H1 (cell line): ENCODE data around the gene C16orf89. TPM values are rescaled to one million over a fixed set of nuclear protein-coding genes. Genes with fewer than 3 reads are reported as not detected.
A peak's percentile ranks its signal among the peaks of the same experiment; 100 is the strongest.

ENCODE experiments used
- CTCF ChIA-PET: fragments of 300-600 bp; sonication (Branson Sonifier 250); formaldehyde crosslinking; loops from one replicate; lab custom pipeline; 2021; ENCODE audit not compliant: partially characterized antibody; lab: Charles Lee
- POLR2A ChIA-PET: fragments of 300-600 bp; sonication (Branson Sonifier 250); formaldehyde crosslinking; loops from one replicate; lab custom pipeline; 2021; ENCODE audit warnings: inconsistent platforms; ENCODE audit not compliant: partially characterized antibody; lab: Charles Lee
- DNase-seq, 2 experiments: peaks; one replicate each; pipeline versions ENCODE4 v3.0.0 to v3.0.0-alpha.2; 2010 to 2022; ENCODE audit warnings: low spot score in 2 of 2, low read depth in 1 of 2, mixed read lengths in 1 of 2
- FAIRE-seq: peaks from 2 replicates; lab custom pipeline; 2011; peaks lifted over from hg19 to GRCh38; lab: Jason Lieb, UNC
- H2AFZ ChIP-seq: 2 replicates; pipeline ENCODE4 v1.8.1; 2012; ENCODE audit warnings: low read length, inconsistent platforms
- H2AK5ac ChIP-seq: 2 replicates; pipeline ENCODE4 v1.6.1; 2013; ENCODE audit warnings: low read depth, low read length
- H2BK120ac ChIP-seq: replicated peaks from 2 replicates; pipeline ENCODE3; 2013; ENCODE audit warnings: low read depth, low read length, inconsistent platforms
- H2BK12ac ChIP-seq: 2 replicates; pipeline ENCODE4 v1.6.1; 2013; ENCODE audit warnings: low read depth, low read length
- H2BK15ac ChIP-seq: 2 replicates; pipeline ENCODE4 v1.6.1; 2013; ENCODE audit warnings: low read length
- H2BK20ac ChIP-seq: 2 replicates; pipeline ENCODE4 v1.6.1; 2013; ENCODE audit warnings: low read length
- H2BK5ac ChIP-seq: 2 replicates; pipeline ENCODE4 v1.6.1; 2013; ENCODE audit warnings: low read depth, low read length
- H3K14ac ChIP-seq: 2 replicates; pipeline ENCODE4 v1.6.1; 2013; ENCODE audit warnings: inconsistent platforms; ENCODE audit not compliant: insufficient read length
- H3K18ac ChIP-seq: 2 replicates; pipeline ENCODE4 v1.6.1; 2013; ENCODE audit warnings: low read length; ENCODE audit errors: extremely low read depth
- H3K23ac ChIP-seq: 2 replicates; pipeline ENCODE4 v1.6.1; 2013; ENCODE audit warnings: inconsistent platforms; ENCODE audit not compliant: insufficient read length
- H3K23me2 ChIP-seq: 2 replicates; pipeline ENCODE4 v1.6.1; 2013; ENCODE audit warnings: low read depth, low read length
- H3K27ac ChIP-seq: 2 replicates; pipeline ENCODE4 v1.6.1; 2011; ENCODE audit warnings: low read depth, low read length, inconsistent platforms
- H3K27me3 ChIP-seq, 4 experiments: replicated peaks in 1 of 4; 1 replicate in 1 of 4; 2 replicates in 3 of 4; pipeline versions ENCODE4 v1.6.1 to v1.8.1; 2011 to 2013; ENCODE audit warnings: low read length in 3 of 4, mild to moderate bottlenecking in 3 of 4, inconsistent platforms in 2 of 4, mixed read lengths in 2 of 4, moderate library complexity in 1 of 4; ENCODE audit not compliant: control insufficient read depth in 3 of 4, insufficient read depth in 3 of 4; ENCODE audit errors: extremely low read depth in 1 of 4
- H3K36me3 ChIP-seq, 4 experiments: 2 replicates each; pipeline versions ENCODE4 v1.6.1 to v1.8.1; 2011 to 2013; ENCODE audit warnings: mild to moderate bottlenecking in 4 of 4, low read length in 3 of 4, moderate library complexity in 2 of 4, control low read depth in 1 of 4, inconsistent platforms in 1 of 4; ENCODE audit not compliant: insufficient read depth in 4 of 4, control insufficient read depth in 2 of 4
- H3K4ac ChIP-seq: replicated peaks from 2 replicates; pipeline ENCODE3; 2013; ENCODE audit warnings: low read length, low read depth, mixed read lengths, inconsistent platforms; ENCODE audit not compliant: insufficient read length
- H3K4me1 ChIP-seq, 4 experiments: replicated peaks in 1 of 4; 1 replicate in 1 of 4; 2 replicates in 3 of 4; pipeline versions ENCODE4 v1.6.1 to v1.8.1; 2011 to 2013; ENCODE audit warnings: low read length in 3 of 4, inconsistent platforms in 2 of 4, mixed read lengths in 1 of 4; ENCODE audit not compliant: insufficient read depth in 4 of 4, control insufficient read depth in 3 of 4
- H3K4me2 ChIP-seq, 2 experiments: 2 replicates each; pipeline versions ENCODE4 v1.6.1 to v1.8.1; 2011 to 2013; ENCODE audit warnings: low read depth in 2 of 2, low read length in 2 of 2, control low read depth in 1 of 2, inconsistent platforms in 1 of 2, mild to moderate bottlenecking in 1 of 2; ENCODE audit not compliant: insufficient read depth in 1 of 2
- H3K4me3 ChIP-seq, 4 experiments: fragments of 200-600, 300-600 bp in 1 of 4; sonication (generic), shearing (Covaris generic), sonication (Bioruptor Twin) in 1 of 4; 2 replicates each; pipeline versions ENCODE4 v1.5.1 to v1.8.1; 2011 to 2016; ENCODE audit warnings: low read length in 4 of 4, low read depth in 3 of 4, control low read depth in 2 of 4, inconsistent platforms in 2 of 4, mild to moderate bottlenecking in 2 of 4, mixed read lengths in 1 of 4, moderate library complexity in 1 of 4; ENCODE audit not compliant: insufficient read depth in 2 of 4; ENCODE audit errors: extremely low read depth in 1 of 4
- H3K56ac ChIP-seq: replicated peaks from 2 replicates; pipeline ENCODE3; 2013; ENCODE audit warnings: low read depth, mild to moderate bottlenecking, mixed read lengths, low read length, inconsistent platforms; ENCODE audit not compliant: insufficient read length
- H3K79me1 ChIP-seq: 2 replicates; pipeline ENCODE4 v1.6.1; 2013; ENCODE audit warnings: low read depth, low read length, control low read depth
- H3K79me2 ChIP-seq, 2 experiments: 2 replicates each; pipeline versions ENCODE4 v1.6.1 to v1.8.1; 2012 to 2013; ENCODE audit warnings: low read length in 2 of 2, mild to moderate bottlenecking in 2 of 2, inconsistent platforms in 1 of 2; ENCODE audit not compliant: insufficient read depth in 2 of 2, control insufficient read depth in 1 of 2
- H3K9ac ChIP-seq, 4 experiments: replicated peaks in 1 of 4; 1 replicate in 1 of 4; 2 replicates in 3 of 4; pipeline versions ENCODE4 v1.6.1 to v1.8.1; 2011 to 2013; ENCODE audit warnings: low read depth in 3 of 4, low read length in 3 of 4, control low read depth in 2 of 4, mild to moderate bottlenecking in 2 of 4, moderate library complexity in 2 of 4, inconsistent platforms in 1 of 4; ENCODE audit errors: extremely low read depth in 1 of 4
- H3K9me3 ChIP-seq, 2 experiments: 2 replicates each; pipeline versions ENCODE4 v1.6.1 to v1.8.1; 2012 to 2013; ENCODE audit warnings: mild to moderate bottlenecking in 2 of 2, moderate library complexity in 2 of 2, control low read depth in 1 of 2, inconsistent platforms in 1 of 2, low read depth in 1 of 2, low read length in 1 of 2, mixed read lengths in 1 of 2; ENCODE audit not compliant: insufficient read depth in 2 of 2
- H4K20me1 ChIP-seq, 2 experiments: replicated peaks in 1 of 2; 2 replicates each; pipeline versions ENCODE3 to v1.8.1; 2011 to 2013; ENCODE audit warnings: inconsistent platforms in 2 of 2, low read length in 2 of 2, mild to moderate bottlenecking in 1 of 2; ENCODE audit not compliant: insufficient read depth in 2 of 2, control insufficient read depth in 1 of 2
- H4K5ac ChIP-seq: 2 replicates; pipeline ENCODE4 v1.6.1; 2013; ENCODE audit warnings: low read length, low read depth, mixed read lengths, inconsistent platforms; ENCODE audit not compliant: insufficient read length
- H4K8ac ChIP-seq: 2 replicates; pipeline ENCODE4 v1.8.0; 2013; ENCODE audit warnings: mild to moderate bottlenecking, moderate library complexity, low read length, inconsistent platforms; ENCODE audit not compliant: insufficient read depth; ENCODE audit errors: extremely low read depth
- H4K91ac ChIP-seq: replicated peaks from 2 replicates; pipeline ENCODE3; 2013; ENCODE audit warnings: low read length, mixed read lengths, inconsistent platforms; ENCODE audit not compliant: insufficient read length
- CEBPB ChIP-seq: IDR thresholded peaks from 2 replicates; pipeline ENCODE4 v1.6.1; 2012; ENCODE audit warnings: low read depth, low read length
- RAD21 ChIP-seq, 2 experiments: IDR thresholded peaks in 1 of 2; conservative IDR thresholded peaks in 1 of 2; 2 replicates each; pipeline ENCODE4 v1.6.1; 2011; ENCODE audit warnings: low read depth in 2 of 2, low read length in 2 of 2, improper control_type of control experiment in 1 of 2, inconsistent platforms in 1 of 2, mild to moderate bottlenecking in 1 of 2, moderate library complexity in 1 of 2
- RBBP5 ChIP-seq: IDR thresholded peaks from 2 replicates; pipeline ENCODE4 v1.7.1; 2012; ENCODE audit warnings: low read depth, mild to moderate bottlenecking, inconsistent platforms, low read length, moderate library complexity, borderline replicate concordance
- SP1 ChIP-seq: IDR thresholded peaks from 2 replicates; pipeline ENCODE4 v1.6.1; 2011; ENCODE audit warnings: low read depth, low read length
- WGBS, 2 experiments: shearing (Covaris generic) in 1 of 2; methylation state at CpG; one replicate each; pipeline versions ENCODE4 v1.1.6 to v1.1.7; 2013 to 2015; ENCODE audit warnings: low lambda C conversion rate in 2 of 2, mixed read lengths in 2 of 2, inconsistent platforms in 1 of 2, low coverage in 1 of 2, missing lambda C conversion rate in 1 of 2; ENCODE audit not compliant: insufficient replicate concordance in 2 of 2, insufficient coverage in 1 of 2, insufficient read length in 1 of 2; ENCODE audit errors: extremely low coverage in 1 of 2, missing lambda C conversion rate in 1 of 2; 5-methylcytosine and 5-hydroxymethylcytosine counted together
- polyA plus RNA-seq, 7 experiments: library from polyadenylated mRNA; depleted of rRNA in 3 of 7; stranded (reverse) in 5 of 7; unstranded in 2 of 7; fragments of >200 nt in 5 of 7; fragments of 200-250 nt in 2 of 7; gene quantifications; 1 replicate in 5 of 7; 2 replicates in 1 of 7; 4 replicates in 1 of 7; pipeline versions ENCODE4 v1.2.1 to v1.2.3, GENCODE V29; 2011 to 2013; ENCODE audit warnings: missing spikeins in 2 of 7, mixed read lengths in 2 of 7
- total RNA-seq: library from RNA; stranded (reverse); fragmentation: NEBNext Ultra II Directional; extraction: Animal tissue kit (Norgen Biotek cat#: 25700); gene quantifications from 2 replicates; pipeline ENCODE4 v1.2.1, GENCODE V29; 2021

The C16orf89 gene
- total and polyA plus RNA-seq, 2 of the 8 experiments (the other 6 are each of a cell fraction or from before 2014, with no cell fraction given): 6.7 to 9.9 TPM

DNA sequence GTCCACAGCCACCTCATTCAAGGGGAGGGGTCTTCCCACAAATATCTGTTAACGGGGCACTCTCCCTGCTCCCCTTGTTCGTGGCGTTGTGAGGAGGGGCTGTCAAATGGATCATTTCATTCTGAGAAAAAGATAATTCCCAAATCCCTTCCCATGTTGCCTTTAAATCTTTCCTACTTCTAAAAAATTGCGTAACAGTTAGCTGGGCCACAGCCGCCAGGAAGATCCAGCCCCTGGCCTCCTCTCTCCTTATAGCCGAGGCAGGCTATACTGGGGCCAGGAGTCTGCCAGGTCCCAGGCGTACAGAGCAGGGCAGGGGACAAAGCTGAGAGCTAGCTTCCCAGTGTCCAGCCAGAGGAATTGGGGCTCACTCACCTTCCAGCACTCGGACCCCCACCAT is 430 bp downstream of the C16orf89 start:
- CTCF ChIA-PET: interaction anchor here (1.0 to 28.8 kb wide), 4 partner anchors 10 to 31 kb away, joined by 3 to 625 read pairs (median 11); partner anchors contain the start of genes ALG1 and EEF2KMT
- FAIRE-seq: no peak

More for the DNA sequence above, 430 bp downstream of the C16orf89 start:
- H3K18ac ChIP-seq: no peak overlapping the region
- no peak overlapping the region for H3K4me3 ChIP-seq
- H4K5ac ChIP-seq: no peak overlapping the region
- H4K8ac ChIP-seq: peak overlapping the region; percentile 75; the same call in 1 of the 2 replicates
- H3K27me3 ChIP-seq: 0 out of 7 replicates have a peak, but pooled peaks cover 0 to 3% (median 0%) of the 10 kb centered on the region in 4 experiments
- H3K27ac ChIP-seq: no peak overlapping the region
- 90% methylated on average over 8 of the region's 8 CpGs; no CpG with 5 or more reads in 1 of the 2 experiments for WGBS, 2 experiments
- peaks cover 0 to 4% (median 1%) of the 10 kb centered on the region in 4 experiments; a peak in 6 of 7 replicates for H3K4me1 ChIP-seq
- no peak overlapping the region for H3K4me2 ChIP-seq
- H2BK5ac ChIP-seq: peak overlapping the region; percentile 52; the same call in 1 of the 2 replicates
- no peak overlapping the region for H3K14ac ChIP-seq
- no peak overlapping the region for H3K9ac ChIP-seq
- no peak for DNase-seq
- POLR2A ChIA-PET: interaction anchor here (1.9 kb wide), 1 partner anchor 10 kb away, joined by 7 read pairs; no protein-coding TSS in a partner anchor
- H3K9me3 ChIP-seq: no peaks in the 10 kb centered on the region
- H2BK15ac ChIP-seq: no peak overlapping the region
- no peaks in the 10 kb centered on the region for H3K36me3 ChIP-seq
- H2AFZ ChIP-seq: no peak overlapping the region
- TF ChIP-seq RBBP5 (no peak), SP1 (no peak), CEBPB (peak; percentile 72), RAD21 (IDR thresholded peaks at IDR 0.05 in 1 of 2, conservative IDR thresholded peaks at IDR 0.05 in 1 of 2; ENCODE audit: low read depth in 2 of 2, low read length in 2 of 2) (no peak)
- H3K4ac ChIP-seq: no peak overlapping the region
- H3K56ac ChIP-seq: no peak overlapping the region
- H3K23ac ChIP-seq: no peak overlapping the region
- H4K91ac ChIP-seq: no peak overlapping the region
- H2BK120ac ChIP-seq: no peak overlapping the region
- no peaks in the 10 kb centered on the region for H4K20me1 ChIP-seq
- H3K23me2 ChIP-seq: no peaks in the 10 kb centered on the region
- H2BK12ac ChIP-seq: no peak overlapping the region
- no peaks in the 10 kb centered on the region for H3K79me2 ChIP-seq
- no peaks in the 10 kb centered on the region for H3K79me1 ChIP-seq
- H2BK20ac ChIP-seq: no peak overlapping the region
- H2AK5ac ChIP-seq: no peak overlapping the region
